ENCODE measurements around the gene MPPED1.

Gene MPPED1

GRCh38 chr22:43511276-43511910, 99.6 kb downstream of the MPPED1 start:
- no peak for TF ChIP-seq CTCF (IDR thresholded peaks at IDR 0.05; ENCODE audit: low read depth, low read length, missing control alignments)
- H3K4me3 ChIP-seq (replicated peaks; ENCODE audit: low read depth, low read length): no peak overlapping the region
- DNase-seq (ENCODE audit: extremely low read depth, low read depth): no peak

GRCh38 chr22:43512279-43512678, 100.5 kb downstream of the MPPED1 start:
- DNase-seq (ENCODE audit: extremely low read depth, low read depth): no peak
- H3K4me3 ChIP-seq (replicated peaks; ENCODE audit: low read depth, low read length): no peak overlapping the region
- no peak for TF ChIP-seq CTCF (IDR thresholded peaks at IDR 0.05; ENCODE audit: low read depth, low read length, missing control alignments)

- DNase-seq (ENCODE audit: extremely low read depth, low read depth): no peak
- H3K4me3 ChIP-seq (replicated peaks; ENCODE audit: low read depth, low read length): no peak overlapping the region
- no peak for TF ChIP-seq CTCF (IDR thresholded peaks at IDR 0.05; ENCODE audit: low read depth, low read length, missing control alignments)
Measured at GRCh38 chr22:43514476-43515157, 102.8 kb downstream of the MPPED1 start.

- TF ChIP-seq CTCF (IDR thresholded peaks at IDR 0.05; ENCODE audit: low read depth, low read length, missing control alignments): no peak
- H3K4me3 ChIP-seq (replicated peaks; ENCODE audit: low read depth, low read length): no peak overlapping the region
- DNase-seq (ENCODE audit: extremely low read depth, low read depth): no peak
Measured at GRCh38 chr22:43515411-43515810, 103.6 kb downstream of the MPPED1 start.

GRCh38 chr22:43515902-43516301, 104.1 kb downstream of the MPPED1 start:
- no peak for DNase-seq (ENCODE audit: extremely low read depth, low read depth)
- H3K4me3 ChIP-seq (replicated peaks; ENCODE audit: low read depth, low read length): no peak overlapping the region
- TF ChIP-seq CTCF (IDR thresholded peaks at IDR 0.05; ENCODE audit: low read depth, low read length, missing control alignments): no peak

GRCh38 chr22:43516386-43516785, 104.6 kb downstream of the MPPED1 start:
- DNase-seq (ENCODE audit: extremely low read depth, low read depth): no peak
- no peak overlapping the region for H3K4me3 ChIP-seq (replicated peaks; ENCODE audit: low read depth, low read length)
- TF ChIP-seq CTCF (IDR thresholded peaks at IDR 0.05; ENCODE audit: low read depth, low read length, missing control alignments): no peak

Measured in HFF-Myc (cell line).